ENCODE results near the gene GPM6B. TPM values are rescaled to one million over a fixed set of nuclear protein-coding genes. Genes with fewer than 3 reads are reported as not detected.

Gene GPM6B
- total RNA-seq, 1 donor from 2014 or later: 0.10 TPM

- DNase-seq (ENCODE audit: low read depth): no peak
Measured at GRCh38 chrX:13824746-13825145, 7.9 kb upstream of the GPM6B start.

GRCh38 chrX:13821738-13822137 is 4.8 kb upstream of the GPM6B start:
- no peak for DNase-seq (ENCODE audit: low read depth)

GRCh38 chrX:13816176-13816575 is 717 bp downstream of the GPM6B start:
- no peak for DNase-seq (ENCODE audit: low read depth)

- no peak for DNase-seq (ENCODE audit: low read depth)
Measured at GRCh38 chrX:13815664-13816063, 1.2 kb downstream of the GPM6B start.

GRCh38 chrX:13808865-13809264 is 8.0 kb downstream of the GPM6B start:
- no peak for DNase-seq (ENCODE audit: low read depth)

- DNase-seq (ENCODE audit: low read depth): no peak
Measured at GRCh38 chrX:13808293-13808692, 8.6 kb downstream of the GPM6B start.

GRCh38 chrX:13805241-13805640 is 11.7 kb downstream of the GPM6B start:
- no peak for DNase-seq (ENCODE audit: low read depth)

GRCh38 chrX:13803116-13803515 is 13.8 kb downstream of the GPM6B start:
- no peak for DNase-seq (ENCODE audit: low read depth)

GRCh38 chrX:13798184-13798583 is 18.7 kb downstream of the GPM6B start:
- no peak for DNase-seq (ENCODE audit: low read depth)

- DNase-seq (ENCODE audit: low read depth): no peak
Measured at GRCh38 chrX:13797512-13797911, 19.4 kb downstream of the GPM6B start.

GRCh38 chrX:13794417-13794816 is 22.5 kb downstream of the GPM6B start:
- DNase-seq (ENCODE audit: low read depth): no peak

GRCh38 chrX:13793897-13794296 is 23.0 kb downstream of the GPM6B start:
- DNase-seq (ENCODE audit: low read depth): peak; percentile 0

GRCh38 chrX:13791559-13791958 is 25.3 kb downstream of the GPM6B start:
- peak; percentile 11 for DNase-seq (ENCODE audit: low read depth)

GRCh38 chrX:13791145-13791544 is 25.7 kb downstream of the GPM6B start:
- no peak for DNase-seq (ENCODE audit: low read depth)

- DNase-seq (ENCODE audit: low read depth): peak; percentile 10
Measured at GRCh38 chrX:13790206-13791131, 26.4 kb downstream of the GPM6B start.

- no peak for DNase-seq (ENCODE audit: low read depth)
Measured at GRCh38 chrX:13786048-13786447, 30.8 kb downstream of the GPM6B start.

- DNase-seq (ENCODE audit: low read depth): no peak
Measured at GRCh38 chrX:13780868-13781427, 35.9 kb downstream of the GPM6B start.

GRCh38 chrX:13778916-13779315 is 38.0 kb downstream of the GPM6B start:
- peak; percentile 28 for DNase-seq (ENCODE audit: low read depth)

GRCh38 chrX:13776387-13776786 is 40.5 kb downstream of the GPM6B start:
- no peak for DNase-seq (ENCODE audit: low read depth)

GRCh38 chrX:13775837-13776236 is 41.1 kb downstream of the GPM6B start:
- DNase-seq (ENCODE audit: low read depth): no peak

GRCh38 chrX:13774696-13775095 is 42.2 kb downstream of the GPM6B start:
- no peak for DNase-seq (ENCODE audit: low read depth)

- no peak for DNase-seq (ENCODE audit: low read depth)
Measured at GRCh38 chrX:13770013-13770535, 46.8 kb downstream of the GPM6B start.

GRCh38 chrX:13768939-13769338 is 48.0 kb downstream of the GPM6B start:
- no peak for DNase-seq (ENCODE audit: low read depth)

Data from renal cortical epithelial cell (primary cell).